ENCODE data around the gene ATP13A3. TPM values are rescaled to one million over a fixed set of nuclear protein-coding genes. Genes with fewer than 3 reads are reported as not detected.
"Not testable (repeated sequence)": the region's sequence is repeated elsewhere in the genome, so short reads cannot be mapped to it uniquely, and the experiment has no call there.

Gene ATP13A3
- total RNA-seq, 1 donor from 2014 or later: 80.3 TPM

DNA sequence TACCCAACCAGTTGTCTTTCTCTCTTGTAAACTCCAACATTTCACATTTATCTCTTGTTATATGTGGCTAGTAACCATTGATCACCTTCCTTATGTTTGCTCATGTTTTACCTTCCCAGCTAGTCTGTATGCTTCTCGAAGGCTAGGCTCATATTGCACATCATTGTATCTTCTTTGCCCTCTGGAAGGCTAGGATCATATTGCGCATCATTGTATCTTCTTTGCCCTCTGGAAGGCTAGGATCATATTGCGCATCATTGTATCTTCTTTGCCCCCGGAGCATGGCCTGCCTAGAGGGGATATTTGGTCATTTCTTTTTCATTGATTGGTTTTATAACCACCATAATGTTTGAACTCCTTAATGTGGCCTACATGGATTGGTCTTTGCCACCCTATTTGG is 39.4 kb upstream of the ATP13A3 start:
- TF ChIP-seq, protein P1, sequence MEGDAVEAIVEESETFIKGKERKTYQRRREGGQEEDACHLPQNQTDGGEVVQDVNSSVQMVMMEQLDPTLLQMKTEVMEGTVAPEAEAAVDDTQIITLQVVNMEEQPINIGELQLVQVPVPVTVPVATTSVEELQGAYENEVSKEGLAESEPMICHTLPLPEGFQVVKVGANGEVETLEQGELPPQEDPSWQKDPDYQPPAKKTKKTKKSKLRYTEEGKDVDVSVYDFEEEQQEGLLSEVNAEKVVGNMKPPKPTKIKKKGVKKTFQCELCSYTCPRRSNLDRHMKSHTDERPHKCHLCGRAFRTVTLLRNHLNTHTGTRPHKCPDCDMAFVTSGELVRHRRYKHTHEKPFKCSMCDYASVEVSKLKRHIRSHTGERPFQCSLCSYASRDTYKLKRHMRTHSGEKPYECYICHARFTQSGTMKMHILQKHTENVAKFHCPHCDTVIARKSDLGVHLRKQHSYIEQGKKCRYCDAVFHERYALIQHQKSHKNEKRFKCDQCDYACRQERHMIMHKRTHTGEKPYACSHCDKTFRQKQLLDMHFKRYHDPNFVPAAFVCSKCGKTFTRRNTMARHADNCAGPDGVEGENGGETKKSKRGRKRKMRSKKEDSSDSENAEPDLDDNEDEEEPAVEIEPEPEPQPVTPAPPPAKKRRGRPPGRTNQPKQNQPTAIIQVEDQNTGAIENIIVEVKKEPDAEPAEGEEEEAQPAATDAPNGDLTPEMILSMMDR (conservative IDR thresholded peaks at IDR 0.05): no peak
- H3K4me3 Mint-ChIP-seq: no peak overlapping the region
- no peak overlapping the region for H3K27ac Mint-ChIP-seq
- H3K36me3 Mint-ChIP-seq: no peaks in the 10 kb centered on the region
- H3K9me3 Mint-ChIP-seq: peaks cover 5% of the 10 kb centered on the region
- DNase-seq (ENCODE audit: extremely low spot score, unreplicated experiment): no peak
- no peaks in the 10 kb centered on the region for H3K27me3 Mint-ChIP-seq
- H3K4me1 Mint-ChIP-seq (ENCODE audit: unreplicated experiment): no peaks in the 10 kb centered on the region

DNA sequence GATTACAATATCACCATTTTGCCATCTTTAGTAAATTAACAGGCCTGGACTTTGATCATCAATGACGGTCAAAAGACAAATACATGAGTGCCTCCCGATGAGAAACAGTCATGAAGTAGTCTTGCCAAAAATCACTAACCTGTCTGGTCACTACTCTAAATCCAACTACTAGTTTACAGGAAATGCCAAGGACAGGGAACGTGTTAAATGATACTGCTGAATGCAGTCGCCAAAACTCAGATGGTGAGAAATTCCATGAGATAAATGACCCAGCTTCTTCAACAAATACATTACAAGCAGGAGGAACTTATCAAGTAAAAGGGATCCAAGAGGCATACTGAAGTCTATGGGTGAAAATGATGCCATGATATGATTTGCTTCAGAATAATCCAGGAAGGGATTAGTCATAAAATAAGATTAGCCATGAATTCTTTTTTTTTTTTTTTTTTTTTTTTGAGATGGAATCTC is 35.8 kb upstream of the ATP13A3 start:
- Mint-ChIP-seq H3K36me3 (no peaks in the 10 kb centered on the region), H3K27me3 (no peaks in the 10 kb centered on the region), H3K9me3 (peaks cover 5% of the 10 kb centered on the region), H3K27ac (no peak overlapping the region), H3K4me3 (no peak overlapping the region), H3K4me1 (ENCODE audit: unreplicated experiment) (peaks cover 8% of the 10 kb centered on the region)
- TF ChIP-seq, protein P1 (conservative IDR thresholded peaks at IDR 0.05): no peak
- DNase-seq (ENCODE audit: extremely low spot score, unreplicated experiment): no peak

DNA sequence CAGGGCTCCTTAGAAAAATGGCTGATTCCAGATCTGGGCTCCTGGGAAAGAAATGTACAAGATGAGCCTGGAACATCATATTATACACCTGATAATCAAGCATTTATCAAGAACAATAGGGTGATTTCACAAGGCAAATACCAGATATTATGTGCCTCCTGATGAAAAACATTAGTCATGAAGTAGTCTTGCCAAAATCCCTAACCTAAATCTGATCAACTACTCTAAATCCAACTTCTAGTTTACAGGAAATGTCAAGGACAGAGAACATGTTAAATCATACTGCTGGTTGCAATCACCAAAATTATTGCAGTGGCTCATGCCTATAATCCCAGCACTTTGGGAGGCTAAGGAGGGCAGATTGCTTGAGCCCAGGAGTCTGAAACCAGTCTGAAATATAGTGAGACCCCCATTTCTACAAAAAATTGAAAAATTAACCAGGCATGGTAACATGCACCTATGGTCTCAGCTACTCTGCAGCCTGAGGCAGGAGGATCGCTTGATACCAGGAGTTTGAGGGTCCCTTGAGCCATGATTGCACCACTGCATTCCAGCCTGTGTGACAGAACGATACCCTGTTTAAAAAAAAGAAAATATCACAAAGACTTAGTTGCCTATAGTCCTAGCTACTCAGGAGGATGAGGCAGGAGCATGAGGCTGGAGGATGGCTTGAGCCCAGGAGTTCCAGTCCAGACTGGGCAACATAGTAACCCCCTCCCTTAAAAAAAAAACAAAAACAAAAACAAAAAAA is 34.9 kb upstream of the ATP13A3 start:
- no peak for DNase-seq (ENCODE audit: extremely low spot score, unreplicated experiment)
- Mint-ChIP-seq H3K27ac (no peak overlapping the region), H3K4me3 (no peak overlapping the region), H3K36me3 (no peaks in the 10 kb centered on the region), H3K9me3 (peaks cover 5% of the 10 kb centered on the region), H3K4me1 (ENCODE audit: unreplicated experiment) (peaks cover 13% of the 10 kb centered on the region), H3K27me3 (no peaks in the 10 kb centered on the region)
- TF ChIP-seq, protein P1 (conservative IDR thresholded peaks at IDR 0.05): no peak

DNA sequence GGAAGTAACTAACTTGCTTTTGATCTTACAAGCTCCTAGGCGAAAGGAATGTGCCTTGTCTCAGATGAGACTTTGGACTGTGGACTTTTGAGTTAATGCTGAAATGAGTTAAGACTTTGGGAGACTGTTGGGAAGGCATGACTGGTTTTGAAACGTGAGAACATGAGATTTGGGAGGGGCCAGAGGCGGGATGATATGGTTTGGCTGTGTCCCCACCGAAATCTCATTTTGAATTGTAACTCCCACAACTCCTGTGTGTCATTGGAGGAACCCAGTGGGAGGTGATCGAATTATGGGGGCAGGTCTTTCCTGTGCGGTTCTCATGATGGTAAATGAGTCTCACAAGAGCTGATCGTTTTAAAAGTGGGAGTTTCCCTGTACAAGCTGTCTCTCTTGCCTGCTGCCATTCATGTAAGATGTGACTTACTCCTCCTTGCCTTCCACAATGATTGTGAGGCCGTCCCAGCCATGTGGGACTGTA is 33.9 kb upstream of the ATP13A3 start:
- Mint-ChIP-seq H3K27ac (peak overlapping the region; percentile 65), H3K4me1 (ENCODE audit: unreplicated experiment) (peaks cover 13% of the 10 kb centered on the region), H3K4me3 (peak overlapping the region; percentile 20)
- not testable (repeated sequence) for H3K9me3 Mint-ChIP-seq; H3K36me3 Mint-ChIP-seq; H3K27me3 Mint-ChIP-seq; DNase-seq (ENCODE audit: extremely low spot score, unreplicated experiment)

DNA sequence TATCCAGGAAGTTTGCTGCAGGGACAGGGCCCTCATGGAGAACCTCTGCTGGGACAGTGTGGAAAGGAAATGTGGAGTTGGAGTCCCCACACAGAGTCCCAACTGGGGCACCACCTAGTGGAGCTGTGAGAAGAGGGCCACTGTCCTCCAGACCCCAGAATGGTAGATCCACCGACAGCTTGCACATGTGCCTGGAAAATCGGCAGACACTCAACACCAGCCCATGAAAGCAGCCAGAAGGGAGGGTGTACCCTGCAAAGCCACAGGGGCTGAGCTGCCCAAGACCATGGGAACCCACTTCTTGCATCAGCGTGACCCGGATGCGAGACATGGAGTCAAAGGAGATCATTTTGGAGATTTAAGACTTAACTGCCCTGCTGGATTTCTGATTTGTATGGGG is 33.4 kb upstream of the ATP13A3 start:
- not testable (repeated sequence) for H3K36me3 Mint-ChIP-seq; H3K27me3 Mint-ChIP-seq; H3K9me3 Mint-ChIP-seq; DNase-seq (ENCODE audit: extremely low spot score, unreplicated experiment); H3K4me3 Mint-ChIP-seq
- peak overlapping the region; percentile 65 for H3K27ac Mint-ChIP-seq
- H3K4me1 Mint-ChIP-seq (ENCODE audit: unreplicated experiment): peaks cover 13% of the 10 kb centered on the region

DNA sequence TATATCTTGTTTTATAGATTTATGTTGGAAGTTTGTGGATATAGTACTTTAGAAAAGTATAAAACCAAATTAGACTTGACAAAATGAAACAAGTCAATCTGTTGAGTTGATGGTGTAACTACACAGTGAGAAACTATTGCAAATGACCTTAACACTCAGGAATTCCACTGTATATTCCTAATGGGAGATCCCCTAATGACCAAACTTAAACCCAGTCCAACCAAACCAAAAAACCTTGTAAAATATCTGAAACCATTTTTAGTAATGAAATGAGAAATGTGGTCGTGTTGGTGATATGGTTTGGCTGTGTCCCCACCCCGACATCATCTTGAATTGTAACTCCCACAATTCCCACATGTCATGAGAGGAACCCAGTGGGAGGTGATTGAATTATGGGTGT is 31.9 kb upstream of the ATP13A3 start:
- no peaks in the 10 kb centered on the region for H3K27me3 Mint-ChIP-seq
- TF ChIP-seq, protein P1 (conservative IDR thresholded peaks at IDR 0.05): no peak
- H3K27ac Mint-ChIP-seq: no peak overlapping the region
- no peak overlapping the region for H3K4me3 Mint-ChIP-seq
- no peaks in the 10 kb centered on the region for H3K9me3 Mint-ChIP-seq
- peaks cover 13% of the 10 kb centered on the region for H3K4me1 Mint-ChIP-seq (ENCODE audit: unreplicated experiment)
- H3K36me3 Mint-ChIP-seq: no peaks in the 10 kb centered on the region
- DNase-seq (ENCODE audit: extremely low spot score, unreplicated experiment): no peak

All from type B pancreatic cell (in vitro differentiated cells).